GDM1 (cell line): ENCODE results near the gene USP49.
"Not testable (repeated sequence)": the region's sequence is repeated elsewhere in the genome, so short reads cannot be mapped to it uniquely, and the experiment has no call there.

Source experiments
- DNase-seq: peaks from one replicate; lab custom pipeline; 2025; lab: John Stamatoyannopoulos, UW

Gene USP49

GRCh38 chr6:41895300-41896233, at the start of gene USP49:
USP49 (minus strand) TSS chr6:41895375; CDS start chr6:41806983, 88,392 bp downstream.
- peak; percentile 86 for DNase-seq

GRCh38 chr6:41943456-41943855, 48.3 kb upstream of the USP49 start:
- DNase-seq = no peak

GRCh38 chr6:41942882-41943281, 47.7 kb upstream of the USP49 start:
- DNase-seq = not testable (repeated sequence)

- DNase-seq = no peak
Measured at GRCh38 chr6:41942067-41942851, 47.1 kb upstream of the USP49 start.

- DNase-seq = peak; percentile 87
Measured at GRCh38 chr6:41941280-41942066, 46.3 kb upstream of the USP49 start, which contains the start of gene CCND3. CCND3 (minus strand) TSS chr6:41941808; CDS start chr6:41941649, 159 bp downstream.

- DNase-seq = peak; percentile 38
Measured at GRCh38 chr6:41940759-41941279, 45.6 kb upstream of the USP49 start.

- DNase-seq = no peak
Measured at GRCh38 chr6:41939848-41940758, 44.9 kb upstream of the USP49 start.

GRCh38 chr6:41939176-41939847, 44.1 kb upstream of the USP49 start:
- DNase-seq = peak; percentile 92

- no peak for DNase-seq
Measured at GRCh38 chr6:41938590-41939175, 43.5 kb upstream of the USP49 start.

- peak; percentile 78 for DNase-seq
Measured at GRCh38 chr6:41937861-41938574, 42.8 kb upstream of the USP49 start.

GRCh38 chr6:41937472-41937860, 42.3 kb upstream of the USP49 start:
- no peak for DNase-seq

GRCh38 chr6:41936073-41936837, 41.1 kb upstream of the USP49 start:
- DNase-seq = peak; percentile 91

- no peak for DNase-seq
Measured at GRCh38 chr6:41935685-41936072, 40.5 kb upstream of the USP49 start.

GRCh38 chr6:41935193-41935574, 40.0 kb upstream of the USP49 start:
- DNase-seq = no peak

GRCh38 chr6:41934278-41935192, 39.4 kb upstream of the USP49 start:
- no peak for DNase-seq

- no peak for DNase-seq
Measured at GRCh38 chr6:41932378-41932777, 37.2 kb upstream of the USP49 start.

GRCh38 chr6:41931792-41932191, 36.6 kb upstream of the USP49 start:
- no peak for DNase-seq
